Prostate gland (tissue), 2 donors: ENCODE data around the gene SLTM.

Source experiments
- POLR2A ChIP-seq: fragments of 450-650 bp; IDR thresholded peaks from one replicate; pipeline ENCODE4 v1.6.1; 2016; ENCODE audit warnings: antibody characterized with exemption, mild to moderate bottlenecking
- TF ChIP-seq, protein P1 (sequence below), 4 experiments: fragments of 200-600 bp in 2 of 4; fragments of 450-650 bp in 2 of 4; sonication (generic) in 2 of 4; IDR thresholded peaks; 1 replicate in 3 of 4; 2 replicates in 1 of 4; pipeline ENCODE4 v1.5.1; 2016 to 2019; ENCODE audit warnings: antibody characterized with exemption in 4 of 4, mild to moderate bottlenecking in 2 of 4, moderate library complexity in 2 of 4

DNA sequence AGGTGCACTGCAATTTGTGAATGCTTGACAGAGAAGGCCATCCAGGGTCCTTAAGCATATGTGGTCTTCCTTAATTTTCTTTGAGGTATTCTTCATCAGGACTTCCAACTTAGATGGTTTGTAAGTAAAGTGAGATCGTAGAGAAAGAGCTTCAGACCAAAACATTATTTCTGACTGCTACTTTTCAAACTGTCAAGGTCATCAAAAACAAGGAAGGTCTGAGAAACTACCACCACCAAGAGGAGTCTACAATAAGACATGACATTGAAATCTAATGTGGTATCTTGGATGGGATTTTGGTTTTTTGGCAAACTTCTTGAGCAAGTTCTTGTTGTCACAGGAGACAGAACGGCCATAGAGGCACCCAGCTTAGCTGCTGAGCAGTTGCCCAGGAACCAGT, 34.0 kb upstream of the SLTM start:
- TF ChIP-seq, protein P1, sequence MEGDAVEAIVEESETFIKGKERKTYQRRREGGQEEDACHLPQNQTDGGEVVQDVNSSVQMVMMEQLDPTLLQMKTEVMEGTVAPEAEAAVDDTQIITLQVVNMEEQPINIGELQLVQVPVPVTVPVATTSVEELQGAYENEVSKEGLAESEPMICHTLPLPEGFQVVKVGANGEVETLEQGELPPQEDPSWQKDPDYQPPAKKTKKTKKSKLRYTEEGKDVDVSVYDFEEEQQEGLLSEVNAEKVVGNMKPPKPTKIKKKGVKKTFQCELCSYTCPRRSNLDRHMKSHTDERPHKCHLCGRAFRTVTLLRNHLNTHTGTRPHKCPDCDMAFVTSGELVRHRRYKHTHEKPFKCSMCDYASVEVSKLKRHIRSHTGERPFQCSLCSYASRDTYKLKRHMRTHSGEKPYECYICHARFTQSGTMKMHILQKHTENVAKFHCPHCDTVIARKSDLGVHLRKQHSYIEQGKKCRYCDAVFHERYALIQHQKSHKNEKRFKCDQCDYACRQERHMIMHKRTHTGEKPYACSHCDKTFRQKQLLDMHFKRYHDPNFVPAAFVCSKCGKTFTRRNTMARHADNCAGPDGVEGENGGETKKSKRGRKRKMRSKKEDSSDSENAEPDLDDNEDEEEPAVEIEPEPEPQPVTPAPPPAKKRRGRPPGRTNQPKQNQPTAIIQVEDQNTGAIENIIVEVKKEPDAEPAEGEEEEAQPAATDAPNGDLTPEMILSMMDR (IDR thresholded peaks at IDR 0.05), result no peak
- no peak for TF ChIP-seq POLR2A
